ENCODE results near the gene SORCS2.

Gene SORCS2

DNA sequence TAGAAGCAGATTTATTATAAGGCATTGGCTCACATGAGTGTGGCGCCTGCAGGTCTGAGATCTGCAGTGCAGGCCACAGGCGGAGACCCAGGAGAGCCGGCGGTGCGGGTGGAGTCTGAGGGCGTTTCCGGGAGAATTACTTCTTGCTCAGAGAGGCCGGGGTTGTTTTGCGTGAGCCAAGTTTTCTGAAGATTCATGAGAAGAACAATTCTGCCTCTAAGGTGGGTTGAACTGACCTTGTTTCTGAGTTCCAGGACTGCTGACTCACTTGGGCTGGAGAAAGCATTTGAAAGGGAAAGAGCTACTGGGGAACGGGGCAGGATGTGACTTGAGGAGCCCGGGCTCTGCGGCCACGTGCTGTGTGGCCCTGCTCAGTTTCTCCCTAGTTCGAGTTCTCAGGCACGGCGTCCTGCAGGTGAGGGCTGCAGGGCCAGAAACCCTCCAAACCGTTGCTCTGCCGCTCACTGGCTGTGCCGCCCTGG lies 36.7 kb upstream of the SORCS2 start:
- TF ChIP-seq, protein P1, sequence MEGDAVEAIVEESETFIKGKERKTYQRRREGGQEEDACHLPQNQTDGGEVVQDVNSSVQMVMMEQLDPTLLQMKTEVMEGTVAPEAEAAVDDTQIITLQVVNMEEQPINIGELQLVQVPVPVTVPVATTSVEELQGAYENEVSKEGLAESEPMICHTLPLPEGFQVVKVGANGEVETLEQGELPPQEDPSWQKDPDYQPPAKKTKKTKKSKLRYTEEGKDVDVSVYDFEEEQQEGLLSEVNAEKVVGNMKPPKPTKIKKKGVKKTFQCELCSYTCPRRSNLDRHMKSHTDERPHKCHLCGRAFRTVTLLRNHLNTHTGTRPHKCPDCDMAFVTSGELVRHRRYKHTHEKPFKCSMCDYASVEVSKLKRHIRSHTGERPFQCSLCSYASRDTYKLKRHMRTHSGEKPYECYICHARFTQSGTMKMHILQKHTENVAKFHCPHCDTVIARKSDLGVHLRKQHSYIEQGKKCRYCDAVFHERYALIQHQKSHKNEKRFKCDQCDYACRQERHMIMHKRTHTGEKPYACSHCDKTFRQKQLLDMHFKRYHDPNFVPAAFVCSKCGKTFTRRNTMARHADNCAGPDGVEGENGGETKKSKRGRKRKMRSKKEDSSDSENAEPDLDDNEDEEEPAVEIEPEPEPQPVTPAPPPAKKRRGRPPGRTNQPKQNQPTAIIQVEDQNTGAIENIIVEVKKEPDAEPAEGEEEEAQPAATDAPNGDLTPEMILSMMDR (IDR thresholded peaks at IDR 0.05; ENCODE audit: control insufficient read depth, insufficient read depth, low read depth, low read length, missing control alignments), result no peak
- H3K4me3 ChIP-seq (ENCODE audit: control insufficient read depth, low read depth, low read length), result no peak overlapping the region
- DNase-seq (ENCODE audit: low read depth), result no peak

DNA sequence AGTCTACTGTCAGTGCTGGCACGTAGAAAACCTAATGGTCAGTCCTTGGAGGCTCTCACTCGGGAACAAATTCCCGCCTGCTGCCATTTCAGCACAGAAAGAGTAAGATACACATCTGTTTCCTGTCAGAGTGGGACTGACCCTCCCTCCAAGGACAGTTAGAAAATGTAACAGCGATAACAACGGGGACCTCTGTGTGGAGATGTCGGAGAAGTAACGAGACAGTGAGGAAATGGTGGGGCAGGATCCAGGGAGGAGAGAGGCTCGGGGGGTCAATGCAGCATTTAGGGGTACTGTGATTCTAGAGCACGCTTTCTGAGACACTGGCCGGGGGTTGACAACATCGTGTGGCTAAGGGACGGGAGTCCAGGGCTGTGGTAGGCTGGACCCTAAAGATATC lies 36.0 kb upstream of the SORCS2 start:
- no peak overlapping the region for H3K4me3 ChIP-seq (ENCODE audit: control insufficient read depth, low read depth, low read length)
- DNase-seq (ENCODE audit: low read depth), result no peak
- TF ChIP-seq, protein P1 (IDR thresholded peaks at IDR 0.05; ENCODE audit: control insufficient read depth, insufficient read depth, low read depth, low read length, missing control alignments), result no peak

DNA sequence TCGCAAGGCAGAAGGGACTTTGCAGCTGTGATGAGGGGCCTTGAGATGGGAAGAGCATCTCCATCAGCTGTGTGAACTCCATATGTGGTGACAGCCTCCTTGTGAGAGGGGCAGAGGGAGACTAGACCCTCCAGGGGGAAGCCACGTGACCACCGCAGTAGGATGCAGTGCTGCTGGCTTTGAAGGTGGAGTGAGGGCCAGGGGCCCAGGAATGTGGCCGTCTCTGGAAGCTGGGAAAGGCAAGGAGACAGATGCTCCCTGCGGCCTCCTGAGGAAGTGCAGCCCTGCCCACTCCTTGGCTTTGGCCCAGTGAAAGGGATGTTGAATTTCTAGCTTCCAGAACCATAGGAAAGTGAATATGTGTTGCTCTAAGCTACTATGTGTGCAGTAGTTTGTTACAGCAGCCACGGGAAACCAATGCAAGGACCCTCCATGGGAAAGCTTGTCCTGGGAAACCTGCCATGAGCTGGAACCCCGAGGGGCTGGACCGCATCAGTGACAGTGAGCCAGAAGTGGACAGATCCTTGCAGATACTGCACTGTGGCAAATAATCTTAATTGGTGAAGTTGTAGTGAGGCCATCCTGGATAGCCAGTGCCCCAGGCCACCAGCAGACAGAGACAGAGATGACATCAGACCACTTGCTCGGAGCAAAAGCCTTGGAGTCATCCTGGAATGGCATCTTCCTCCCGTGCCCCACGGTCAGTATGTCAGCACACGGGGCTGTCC lies 35.4 kb upstream of the SORCS2 start:
- no peak overlapping the region for H3K4me3 ChIP-seq (ENCODE audit: control insufficient read depth, low read depth, low read length)
- TF ChIP-seq, protein P1 (IDR thresholded peaks at IDR 0.05; ENCODE audit: control insufficient read depth, insufficient read depth, low read depth, low read length, missing control alignments), result peak; percentile 70
- DNase-seq (ENCODE audit: low read depth), result no peak

DNA sequence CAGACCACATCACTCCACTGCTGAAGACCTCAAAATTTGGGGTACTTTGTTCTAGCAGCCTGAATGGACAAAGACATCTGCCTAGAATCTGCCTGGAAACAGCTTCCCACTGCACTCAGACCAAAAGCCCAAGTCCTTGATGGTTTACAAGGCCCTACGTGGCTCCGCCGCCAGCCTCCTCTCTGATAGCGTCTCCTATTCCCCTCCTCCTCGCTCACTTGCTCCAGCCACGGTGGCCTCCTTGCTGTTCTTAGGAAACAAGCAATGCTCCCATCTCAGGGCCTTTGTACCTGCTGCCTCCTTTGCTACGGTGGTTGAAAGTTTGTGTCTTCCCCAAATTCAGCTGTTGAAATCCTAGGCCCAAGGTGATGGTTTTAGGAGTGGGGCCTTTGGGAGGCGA lies 34.7 kb upstream of the SORCS2 start:
- TF ChIP-seq, protein P1 (IDR thresholded peaks at IDR 0.05; ENCODE audit: control insufficient read depth, insufficient read depth, low read depth, low read length, missing control alignments), result no peak

DNA sequence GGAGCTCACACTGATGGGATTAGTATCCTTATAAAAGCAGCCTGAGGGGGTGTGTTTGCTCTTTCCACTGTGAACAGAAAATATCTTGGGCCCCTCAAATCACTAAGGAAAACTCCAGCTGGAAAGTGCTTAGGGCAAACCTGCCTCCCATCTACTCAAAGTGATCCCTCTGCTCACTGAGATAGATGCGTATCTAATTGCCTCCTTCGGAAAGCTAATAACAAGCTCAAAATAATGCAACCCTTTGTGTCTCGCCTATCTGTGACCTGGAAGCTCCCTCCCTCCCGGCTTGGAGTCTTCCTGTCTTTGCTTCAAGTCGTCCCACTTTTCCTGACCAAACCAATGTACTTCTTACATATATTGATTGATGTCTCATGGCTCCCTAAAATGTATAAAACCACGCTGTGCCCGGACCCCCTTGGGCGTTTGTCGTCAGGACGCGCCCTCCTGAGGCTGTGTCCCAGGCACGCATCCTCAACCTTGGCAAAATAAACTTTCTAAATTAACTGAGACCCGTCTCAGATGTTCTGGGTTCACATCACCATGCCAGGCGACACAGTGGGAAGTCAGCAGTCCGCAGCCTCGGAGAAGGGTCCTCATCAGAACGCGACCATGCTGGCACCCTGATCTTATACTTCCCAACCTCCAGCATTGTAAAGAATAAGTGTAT lies 34.1 kb upstream of the SORCS2 start:
- TF ChIP-seq, protein P1 (IDR thresholded peaks at IDR 0.05; ENCODE audit: control insufficient read depth, insufficient read depth, low read depth, low read length, missing control alignments), result no peak
- no peak for DNase-seq (ENCODE audit: low read depth)
- H3K4me3 ChIP-seq (ENCODE audit: control insufficient read depth, low read depth, low read length), result no peak overlapping the region

More for the DNA sequence above, 34.7 kb upstream of the SORCS2 start:
- no peak for DNase-seq (ENCODE audit: low read depth)
- H3K4me3 ChIP-seq (ENCODE audit: control insufficient read depth, low read depth, low read length), result no peak overlapping the region

DNA sequence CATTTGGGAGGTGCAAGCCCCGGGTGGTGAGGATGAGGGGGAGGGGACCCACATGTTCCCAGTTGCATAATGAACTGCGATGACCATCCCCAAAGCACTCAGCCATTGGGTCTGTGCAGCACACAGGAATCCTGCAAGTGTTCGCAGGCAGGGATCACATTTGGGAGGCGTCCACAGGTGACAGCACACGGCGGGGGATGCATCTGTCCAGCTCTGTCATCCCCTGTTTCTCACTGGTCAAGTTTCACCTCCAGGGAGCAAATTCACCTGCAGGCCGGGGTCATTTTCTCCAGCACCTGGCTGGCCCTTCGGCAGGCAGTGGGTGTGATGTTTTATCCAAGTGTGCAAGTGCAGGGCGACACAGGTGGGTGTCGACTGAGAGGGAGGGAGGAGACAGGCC lies 33.3 kb upstream of the SORCS2 start:
- H3K4me3 ChIP-seq (ENCODE audit: control insufficient read depth, low read depth, low read length), result no peak overlapping the region
- DNase-seq (ENCODE audit: low read depth), result no peak
- TF ChIP-seq, protein P1 (IDR thresholded peaks at IDR 0.05; ENCODE audit: control insufficient read depth, insufficient read depth, low read depth, low read length, missing control alignments), result no peak
